ENCODE data around the gene HOXA3. TPM values are rescaled to one million over a fixed set of nuclear protein-coding genes. Genes with fewer than 3 reads are reported as not detected.

Gene HOXA3
- total and polyA plus RNA-seq, 9 of the 15 experiments (the other 6 are each of a cell fraction or from before 2014, with no cell fraction given): 0.04 to 0.13 TPM; not detected in 7

DNA sequence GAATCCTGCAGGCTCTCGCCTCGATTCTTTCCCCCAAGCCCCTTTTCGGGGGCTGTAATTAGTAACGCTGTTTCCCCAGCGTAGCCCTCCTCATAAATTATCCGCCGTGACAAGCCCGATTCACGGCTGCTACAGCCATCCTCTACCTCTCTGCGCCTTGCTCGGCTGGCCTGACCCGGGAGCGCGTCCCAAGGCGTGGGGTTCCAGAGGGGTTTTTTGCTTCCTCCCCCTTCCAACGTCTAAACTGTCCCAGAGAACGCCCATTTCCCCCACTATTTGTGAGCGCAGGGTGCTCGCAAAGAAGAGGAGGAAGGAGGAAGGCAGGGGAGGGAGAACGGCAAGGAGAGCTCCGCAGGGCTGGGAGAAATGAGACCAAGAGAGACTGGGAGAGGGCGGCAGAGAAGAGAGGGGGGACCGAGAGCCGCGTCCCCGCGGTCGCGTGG lies 9.8 kb downstream of the HOXA3 start:
- Histone ChIP-seq H2AFZ (ENCODE audit: low read depth, low read length) (no peak overlapping the region), H3K4me1 (replicated peaks in 1 of 2; ENCODE audit: control insufficient read depth in 2 of 2, insufficient read depth in 2 of 2, low read length in 2 of 2) (peaks cover 0 to 20% of the 10 kb centered on the region in 2 experiments; a peak in 2 of 5 replicates), H4K20me1 (replicated peaks; ENCODE audit: control insufficient read depth, insufficient read depth, low read length) (no peaks in the 10 kb centered on the region), H3K27ac (ENCODE audit: extremely low read depth, low read depth, low read length) (no peak overlapping the region), H3K9ac (ENCODE audit: insufficient read depth in 1 of 2, low read depth in 2 of 2, low read length in 2 of 2) (no peak overlapping the region), H3K4me3 (no peak overlapping the region), H3K79me2 (ENCODE audit: control insufficient read depth, insufficient read depth, low read length) (no peaks in the 10 kb centered on the region), H3K9me1 (ENCODE audit: control insufficient read depth, insufficient read depth, low read length) (no peaks in the 10 kb centered on the region), H3K4me2 (ENCODE audit: insufficient read depth, low read length) (no peak overlapping the region), H3K27me3 (ENCODE audit: control insufficient read depth in 2 of 2, insufficient read depth in 2 of 2, low read length in 2 of 2) (peaks cover 27 to 83% of the 10 kb centered on the region in 2 experiments), H3K9me3 (replicated peaks; ENCODE audit: control insufficient read depth, insufficient read depth, low read depth, low read length) (no peaks in the 10 kb centered on the region), H3K36me3 (ENCODE audit: control insufficient read depth, insufficient read depth, low read length) (no peaks in the 10 kb centered on the region)
- POLR2A ChIA-PET: no interaction called here
- no peak for FAIRE-seq
- CTCF ChIA-PET (ENCODE audit: low intra/inter-chr PET ratio): no interaction called here
- TF ChIP-seq NUFIP1 (IDR thresholded peaks at IDR 0.05; ENCODE audit: partially characterized antibody) (no peak), MEF2D (tag; conservative IDR thresholded peaks at IDR 0.05; ENCODE audit: low read depth) (no peak), ZNF431 (CRISPR knock-in tag; IDR thresholded peaks at IDR 0.05) (no peak), ZC3H11A (IDR thresholded peaks at IDR 0.05; ENCODE audit: low read depth, low read length) (no peak)
- TF ChIP-seq, protein P1, sequence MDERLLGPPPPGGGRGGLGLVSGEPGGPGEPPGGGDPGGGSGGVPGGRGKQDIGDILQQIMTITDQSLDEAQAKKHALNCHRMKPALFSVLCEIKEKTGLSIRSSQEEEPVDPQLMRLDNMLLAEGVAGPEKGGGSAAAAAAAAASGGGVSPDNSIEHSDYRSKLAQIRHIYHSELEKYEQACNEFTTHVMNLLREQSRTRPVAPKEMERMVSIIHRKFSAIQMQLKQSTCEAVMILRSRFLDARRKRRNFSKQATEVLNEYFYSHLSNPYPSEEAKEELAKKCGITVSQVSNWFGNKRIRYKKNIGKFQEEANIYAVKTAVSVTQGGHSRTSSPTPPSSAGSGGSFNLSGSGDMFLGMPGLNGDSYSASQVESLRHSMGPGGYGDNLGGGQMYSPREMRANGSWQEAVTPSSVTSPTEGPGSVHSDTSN (CRISPR knock-in tag; IDR thresholded peaks at IDR 0.05; ENCODE audit: low read depth): no peak
- TF ChIP-seq, protein P1 (tag; conservative IDR thresholded peaks at IDR 0.05; ENCODE audit: low read depth): no peak
- TF ChIP-seq, protein P2, sequence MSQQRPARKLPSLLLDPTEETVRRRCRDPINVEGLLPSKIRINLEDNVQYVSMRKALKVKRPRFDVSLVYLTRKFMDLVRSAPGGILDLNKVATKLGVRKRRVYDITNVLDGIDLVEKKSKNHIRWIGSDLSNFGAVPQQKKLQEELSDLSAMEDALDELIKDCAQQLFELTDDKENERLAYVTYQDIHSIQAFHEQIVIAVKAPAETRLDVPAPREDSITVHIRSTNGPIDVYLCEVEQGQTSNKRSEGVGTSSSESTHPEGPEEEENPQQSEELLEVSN (IDR thresholded peaks at IDR 0.05; ENCODE audit: borderline replicate concordance in 1 of 2, extremely low read depth in 1 of 2, insufficient read depth in 1 of 2, insufficient read length in 1 of 2, low read depth in 1 of 2, low read length in 1 of 2, poor library complexity in 1 of 2, severe bottlenecking in 1 of 2): no peak
- no TSS peak for BruUV-seq (replicated peaks)
- no peak for ATAC-seq
- DNase-seq (ENCODE audit: extremely low read depth in 1 of 4, low spot score in 3 of 4): no peak
- in situ Hi-C loops (cut with MboI) (loop anchor here (10.0 kb wide), 1 partner anchor 288 kb away; no protein-coding TSS in a partner anchor), intact Hi-C loops (cut with micrococcal nuclease) (no loop called here)
- WGBS (ENCODE audit: insufficient coverage, low coverage, missing lambda C conversion rate): 21% methylated on average over 22 of the region's 29 CpGs

All from K562 (cell line).